Measurements from ENCODE around the gene PALB2. TPM values are rescaled to one million over a fixed set of nuclear protein-coding genes. Genes with fewer than 3 reads are reported as not detected.

PALB2 gene
- total and polyA plus RNA-seq, 9 of the 15 experiments (the other 6 are each of a cell fraction or from before 2014, with no cell fraction given): 7.0 to 25.8 (median 15.2) TPM

GRCh38 chr16:23556881-23557778 is 84.0 kb downstream of the PALB2 start, which contains the start of the genes EARS2 and UBFD1 (continued):
- peak; percentile 91 for TF ChIP-seq ZBTB40 (IDR thresholded peaks at IDR 0.05)
- no peak for TF ChIP-seq ZBTB40 (CRISPR knock-in tag; IDR thresholded peaks at IDR 0.05)
- no peak for TF ChIP-seq SETDB1 (IDR thresholded peaks at IDR 0.05; ENCODE audit: low read length)
- no peak for TF ChIP-seq ZNF408 (CRISPR knock-in tag; IDR thresholded peaks at IDR 0.05; ENCODE audit: low read depth)
- no peak for TF ChIP-seq ZBED1 (IDR thresholded peaks at IDR 0.05)
- TF ChIP-seq ZNF41 (CRISPR knock-in tag; conservative IDR thresholded peaks at IDR 0.05): no peak
- TF ChIP-seq CEBPG (CRISPR knock-in tag; IDR thresholded peaks at IDR 0.05): no peak
- TF ChIP-seq CEBPG (tag; conservative IDR thresholded peaks at IDR 0.05 in 1 of 2, IDR thresholded peaks at IDR 0.05 in 1 of 2): no peak
- peak; percentile 68 for TF ChIP-seq TCF3 (CRISPR knock-in tag; IDR thresholded peaks at IDR 0.05)
- peak; percentile 79 to 87; a peak in 3 of 4 replicates for TF ChIP-seq FOXK2 (conservative IDR thresholded peaks at IDR 0.05 in 1 of 2, IDR thresholded peaks at IDR 0.05 in 1 of 2; ENCODE audit: low read depth in 2 of 2)
- TF ChIP-seq TSC22D4 (tag; IDR thresholded peaks at IDR 0.05): no peak
- peak; percentile 50; the same call in 1 of the 2 replicates for TF ChIP-seq ZNF134 (CRISPR knock-in tag; conservative IDR thresholded peaks at IDR 0.05)
- peak; percentile 56; the same call in 1 of the 2 replicates for TF ChIP-seq ATF6 (CRISPR knock-in tag; IDR thresholded peaks at IDR 0.05)
- TF ChIP-seq CBFA2T2 (conservative IDR thresholded peaks at IDR 0.05): peak; percentile 52
- peak; percentile 100 for TF ChIP-seq TFAP4 (CRISPR knock-in tag; IDR thresholded peaks at IDR 0.05; ENCODE audit: borderline replicate concordance)
- TF ChIP-seq SLC30A9 (CRISPR knock-in tag; IDR thresholded peaks at IDR 0.05): no peak
- TF ChIP-seq BHLHE40 (IDR thresholded peaks at IDR 0.05; ENCODE audit: low read length): peak; percentile 55

Measured in K562 (cell line).